Right cardiac atrium (tissue), 5 donors: ENCODE data around the gene ADAT3. TPM values are rescaled to one million over a fixed set of nuclear protein-coding genes. Genes with fewer than 3 reads are reported as not detected.

ENCODE experiments used
- ATAC-seq, 2 donors: fragments of 200-7000 bp; cut with Tn5 transposase; one replicate each; pipeline versions ENCODE4 v1.8.0 to v1.9.1; 2020; ENCODE audit warnings: moderate library complexity in 2 of 2, mild to moderate bottlenecking in 1 of 2
- DNase-seq, 3 donors: peaks; one replicate each; pipeline ENCODE4 v3.0.0-alpha.2; 2020
- H3K27ac ChIP-seq: one replicate; pipeline ENCODE4 v1.5.1; 2013; ENCODE audit warnings: mild to moderate bottlenecking, low read length, control low read depth, moderate library complexity
- H3K27me3 ChIP-seq: one replicate; pipeline ENCODE4 v1.6.1; 2013; ENCODE audit not compliant: control insufficient read depth, insufficient read depth
- H3K4me1 ChIP-seq: one replicate; pipeline ENCODE4 v1.6.1; 2013; ENCODE audit warnings: low read length; ENCODE audit not compliant: control insufficient read depth, insufficient read depth
- H3K4me3 ChIP-seq: one replicate; pipeline ENCODE4 v1.5.1; 2013; ENCODE audit warnings: low read length, control low read depth
- H3K9me3 ChIP-seq: one replicate; pipeline ENCODE4 v1.6.1; 2013; ENCODE audit warnings: low read length; ENCODE audit not compliant: control insufficient read depth
- WGBS: extraction: QIAGEN DNeasy Blood & Tissue Kit; methylation state at CpG from one replicate; pipeline ENCODE4 v1.1.7; 2013; 5-methylcytosine and 5-hydroxymethylcytosine counted together
- intact Hi-C, 4 donors: fragments of 100-400 bp; cut with DNase I; formaldehyde crosslinking; loops; one replicate each; pipeline versions ENCODE4 v1.11.0 to v1.14.0; 2022 to 2023
- polyA plus RNA-seq: library from polyadenylated mRNA; stranded (reverse); fragments of 200-250 nt; gene quantifications from one replicate; pipeline ENCODE4 v1.2.3, GENCODE V29; 2013
- total RNA-seq, 4 donors: library from RNA; stranded (reverse); fragmentation: NEBNext Ultra II Directional; extraction: Animal tissue kit (Norgen Biotek cat#: 25700); gene quantifications; one replicate each; pipeline ENCODE4 v1.2.1, GENCODE V29; 2021
- donor health status: healthy with polysubstance abuse.
- donor health status: DM: no; HTN: yes; CAD: no.
- donor health status: DM: no; HTN: no; CAD: no.
- donor health status: DM: no; HTN: yes; CAD: no; lungs with severe emphysema.
- donor health status: DM: yes; HTN: yes; CAD: no.

ADAT3 gene
- total and polyA plus RNA-seq, 5 donors: 1.2 to 2.7 (median 1.8) TPM

- Histone ChIP-seq H3K9me3 (no peaks in the 10 kb centered on the region), H3K4me1 (no peaks in the 10 kb centered on the region), H3K27me3 (no peaks in the 10 kb centered on the region), H3K4me3 (no peak overlapping the region), H3K27ac (no peak overlapping the region)
- DNase-seq: peak; percentile 78 to 94 (median 90)
- intact Hi-C loops: loop anchor here in 1 of 4 donors (5.0 kb wide), 1 partner anchor 143 kb away; no protein-coding TSS in a partner anchor
- whole genome bisulfite sequencing: 11% methylated on average over 42 of the region's 42 CpGs
- ATAC-seq: peak; percentile 87 to 89
Measured at GRCh38 chr19:1929021-1929742, 24.0 kb downstream of the ADAT3 start.

GRCh38 chr19:1931445-1931844 is 26.2 kb downstream of the ADAT3 start:
- ATAC-seq: no peak
- Histone ChIP-seq H3K4me1 (peaks cover 5% of the 10 kb centered on the region), H3K27ac (no peak overlapping the region), H3K9me3 (no peaks in the 10 kb centered on the region), H3K27me3 (no peaks in the 10 kb centered on the region), H3K4me3 (no peak overlapping the region)
- 91% methylated on average over 1 of the region's 1 CpG for WGBS
- intact Hi-C loops: no loop called here
- DNase-seq: no peak

DNA sequence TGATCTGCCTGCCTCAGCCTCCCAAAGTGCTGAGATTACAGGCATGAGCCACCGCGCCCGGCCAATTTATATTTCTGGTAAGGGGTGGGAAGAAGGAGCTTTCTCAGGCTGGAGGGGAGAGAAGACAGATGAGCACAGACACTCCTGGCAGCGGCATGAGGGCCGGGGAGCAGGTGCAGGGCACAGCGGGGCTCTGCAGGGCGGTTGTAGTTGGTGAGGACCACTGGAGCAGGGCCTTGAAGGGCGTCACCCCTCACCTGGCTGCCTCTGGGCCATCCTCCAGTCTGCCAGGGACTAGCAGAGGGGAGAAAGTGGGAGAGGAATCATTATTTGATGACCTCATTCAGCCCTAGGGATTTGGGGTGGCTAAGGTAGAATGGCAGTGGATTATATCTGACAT is 27.2 kb downstream of the ADAT3 start:
- H3K27me3 ChIP-seq: no peaks in the 10 kb centered on the region
- intact Hi-C loops: no loop called here
- H3K27ac ChIP-seq: no peak overlapping the region
- DNase-seq (no peak), ATAC-seq (no peak)
- no peaks in the 10 kb centered on the region for H3K9me3 ChIP-seq
- H3K4me1 ChIP-seq: peaks cover 5% of the 10 kb centered on the region
- 91% methylated on average over 8 of the region's 8 CpGs for WGBS
- H3K4me3 ChIP-seq: no peak overlapping the region

DNA sequence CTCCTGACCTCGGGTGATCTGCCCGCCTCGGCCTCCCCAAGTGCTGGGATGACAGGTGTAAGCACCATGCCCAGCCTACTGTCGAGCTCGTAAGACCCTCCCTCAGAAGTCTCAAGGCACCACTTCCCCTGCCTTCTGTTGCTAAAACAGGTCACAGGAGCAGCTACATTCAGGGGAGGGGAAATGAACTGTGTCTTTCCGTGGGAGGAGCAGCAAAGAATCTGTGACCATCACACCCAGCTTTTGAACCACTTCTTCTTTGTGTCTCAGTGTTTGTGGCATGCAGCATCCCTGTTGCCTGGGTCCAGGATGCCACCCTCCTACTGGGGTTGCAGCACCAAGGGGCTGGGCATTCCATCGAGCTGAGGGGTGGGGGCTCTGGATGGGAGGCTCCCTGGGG is 28.0 kb downstream of the ADAT3 start:
- WGBS: 66% methylated on average over 7 of the region's 7 CpGs
- Histone ChIP-seq H3K4me1 (peaks cover 5% of the 10 kb centered on the region), H3K27me3 (no peaks in the 10 kb centered on the region), H3K4me3 (no peak overlapping the region), H3K27ac (no peak overlapping the region), H3K9me3 (no peaks in the 10 kb centered on the region)
- no peak for ATAC-seq
- no peak for DNase-seq
- intact Hi-C loops: no loop called here

DNA sequence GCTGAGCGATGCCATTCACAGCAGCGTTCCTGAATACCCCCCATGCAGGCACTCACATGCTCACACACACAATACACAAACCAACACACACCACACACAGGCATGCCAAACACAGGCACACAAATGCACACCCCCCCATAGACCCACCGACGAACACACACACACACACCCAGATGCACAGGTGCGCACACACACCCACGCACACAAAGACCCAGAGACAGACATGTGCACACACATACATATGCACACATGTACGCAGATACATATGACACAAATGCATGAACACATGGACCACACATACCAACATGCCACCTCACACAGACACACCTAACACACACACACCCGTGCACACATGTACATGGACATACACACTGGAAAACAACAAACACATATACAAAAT is 28.7 kb downstream of the ADAT3 start:
- no peaks in the 10 kb centered on the region for H3K9me3 ChIP-seq
- H3K4me1 ChIP-seq: peaks cover 5% of the 10 kb centered on the region
- no peak overlapping the region for H3K27ac ChIP-seq
- no peak for DNase-seq
- H3K27me3 ChIP-seq: no peaks in the 10 kb centered on the region
- intact Hi-C loops: no loop called here
- WGBS: 94% methylated on average over 8 of the region's 8 CpGs
- ATAC-seq: no peak
- no peak overlapping the region for H3K4me3 ChIP-seq

GRCh38 chr19:1935484-1936208 is 30.4 kb downstream of the ADAT3 start:
- DNase-seq (peak; percentile 70 to 81 (median 74)), ATAC-seq (peak in 1 of 2 donors; percentile 22)
- H3K4me3 ChIP-seq: no peak overlapping the region
- H3K4me1 ChIP-seq: peaks cover 9% of the 10 kb centered on the region
- H3K27ac ChIP-seq: no peak overlapping the region
- 38% methylated on average over 11 of the region's 11 CpGs for WGBS
- intact Hi-C loops: no loop called here
- H3K27me3 ChIP-seq: no peaks in the 10 kb centered on the region
- H3K9me3 ChIP-seq: no peaks in the 10 kb centered on the region

DNA sequence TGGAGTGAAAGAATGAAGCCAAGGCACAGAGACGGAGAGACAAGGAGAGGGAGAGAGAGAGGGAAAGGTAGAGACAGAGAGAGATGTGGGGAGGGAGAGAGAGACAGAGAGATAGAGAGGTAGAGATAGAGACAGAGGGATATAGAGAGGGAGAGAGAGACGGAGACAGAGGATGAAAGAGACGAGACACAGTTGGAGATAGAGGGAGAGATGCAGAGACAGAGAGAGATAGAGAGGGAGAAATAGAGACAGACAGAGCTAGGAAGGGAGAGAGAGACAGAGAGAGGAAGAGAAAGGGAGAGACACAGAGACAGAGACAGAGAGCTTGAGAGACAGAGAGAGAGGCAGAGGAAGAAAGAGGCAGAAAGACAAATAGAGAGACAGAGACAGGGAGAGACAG is 31.2 kb downstream of the ADAT3 start:
- ATAC-seq (no peak), DNase-seq (no peak)
- no peak overlapping the region for H3K27ac ChIP-seq
- no peaks in the 10 kb centered on the region for H3K27me3 ChIP-seq
- H3K4me1 ChIP-seq: peaks cover 9% of the 10 kb centered on the region
- WGBS: 74% methylated on average over 3 of the region's 3 CpGs
- intact Hi-C loops: no loop called here
- no peak overlapping the region for H3K4me3 ChIP-seq
- H3K9me3 ChIP-seq: no peaks in the 10 kb centered on the region

- intact Hi-C loops: no loop called here
- no peaks in the 10 kb centered on the region for H3K27me3 ChIP-seq
- H3K4me3 ChIP-seq: no peak overlapping the region
- no peaks in the 10 kb centered on the region for H3K9me3 ChIP-seq
- H3K27ac ChIP-seq: no peak overlapping the region
- ATAC-seq (no peak), DNase-seq (peak in 1 of 3 donors; percentile 16)
- 88% methylated on average over 24 of the region's 24 CpGs for WGBS
- peaks cover 9% of the 10 kb centered on the region for H3K4me1 ChIP-seq
Measured at GRCh38 chr19:1936916-1937610, 31.9 kb downstream of the ADAT3 start.

DNA sequence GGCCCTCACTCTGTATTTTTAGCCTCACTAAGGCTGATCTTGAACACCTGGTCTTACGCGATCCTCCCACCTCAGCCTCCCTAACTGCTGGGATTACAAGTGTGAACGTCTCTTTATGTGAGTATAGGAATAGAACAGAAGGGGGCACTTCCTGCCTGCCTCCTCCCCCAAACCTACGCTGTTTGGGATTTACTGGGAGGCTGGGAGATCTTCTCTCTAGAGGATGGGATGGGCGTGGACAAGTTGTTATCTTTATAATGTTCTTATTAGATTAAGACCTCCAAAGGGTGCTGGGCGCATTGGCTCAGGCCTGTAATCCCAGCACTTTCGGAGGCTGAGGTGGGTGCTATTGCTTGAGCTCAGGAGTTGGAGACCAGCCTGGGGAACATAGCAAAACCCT is 32.9 kb downstream of the ADAT3 start:
- no peak for ATAC-seq
- Histone ChIP-seq H3K27ac (no peak overlapping the region), H3K9me3 (no peaks in the 10 kb centered on the region), H3K4me1 (peaks cover 12% of the 10 kb centered on the region), H3K27me3 (no peaks in the 10 kb centered on the region), H3K4me3 (no peak overlapping the region)
- intact Hi-C loops: no loop called here
- 79% methylated on average over 7 of the region's 7 CpGs for WGBS
- no peak for DNase-seq

DNA sequence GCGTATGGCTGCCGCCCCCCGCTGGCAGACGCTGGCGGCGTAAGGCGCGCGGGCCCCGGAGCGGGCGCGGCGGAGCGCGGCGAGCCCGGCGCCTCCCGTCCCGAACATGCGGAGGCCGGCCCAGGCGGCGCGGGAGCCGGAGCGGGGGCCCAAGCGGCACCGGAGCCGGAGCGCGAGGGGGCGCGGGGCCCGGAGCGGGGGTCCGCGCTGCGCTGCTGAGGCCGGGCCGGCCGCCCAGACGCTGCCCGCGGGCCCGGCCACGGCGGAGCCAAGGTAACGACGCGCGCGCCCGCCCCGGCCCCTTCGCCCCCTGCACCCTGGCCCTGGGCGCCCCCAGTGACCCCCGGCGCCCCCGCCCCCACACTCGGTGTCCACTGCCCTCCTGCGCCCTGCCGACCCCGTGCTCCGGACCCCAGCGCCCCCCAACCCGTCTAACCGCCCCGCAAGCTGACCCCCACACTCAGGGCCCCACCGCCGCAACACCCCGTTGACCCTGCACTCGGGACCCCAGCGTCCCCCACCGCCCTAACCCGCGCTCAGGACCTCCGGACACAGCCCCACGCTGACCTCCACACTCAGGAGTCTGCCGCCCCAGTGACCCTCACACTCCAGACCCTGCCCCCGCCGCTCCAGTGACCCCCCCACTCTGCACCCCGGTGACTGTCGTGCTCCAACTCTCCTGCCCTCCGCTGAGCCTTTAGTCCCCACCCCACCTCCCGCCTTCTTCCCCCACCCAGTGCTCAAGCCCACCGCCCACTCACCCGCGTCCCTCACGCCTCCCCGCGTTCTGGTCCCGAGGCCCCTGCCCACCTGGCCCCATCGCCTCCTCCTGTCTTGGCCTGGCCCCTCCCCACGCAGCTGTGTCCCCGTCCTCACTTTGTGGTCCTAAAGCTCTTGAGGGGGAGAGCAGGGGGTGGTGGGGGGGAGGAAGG is 36.2 kb downstream of the ADAT3 start, which contains the start of gene CSNK1G2:
CSNK1G2 (plus strand) TSS at position 27 of the 932 bp plus-strand sequence. CDS start 28,601 bp downstream, outside the sequence.
- intact Hi-C loops: no loop called here
- under 1% methylated on average over 96 of the region's 97 CpGs for WGBS
- ATAC-seq (peak in 1 of 2 donors; percentile 1), DNase-seq (peak; percentile 47 to 80 (median 75))
- Histone ChIP-seq H3K9me3 (no peaks in the 10 kb centered on the region), H3K27ac (peak within 1 kb of the TSS; percentile 98), H3K4me3 (peak within 1 kb of the TSS; percentile 92), H3K4me1 (peaks cover 8% of the 10 kb centered on the region), H3K27me3 (no peaks in the 10 kb centered on the region)
